GM12891 (cell line): Measurements from ENCODE around the gene LRRC53.

Experiments
- PAX5 ChIP-seq: IDR thresholded peaks from 2 replicates; pipeline ENCODE4 v1.6.1; 2011; ENCODE audit warnings: low read length, moderate library complexity, mild to moderate bottlenecking; ENCODE audit not compliant: insufficient read depth, severe bottlenecking
- POLR2A ChIP-seq: IDR thresholded peaks from 2 replicates; pipeline ENCODE4 v1.6.1; 2011; ENCODE audit warnings: low read depth, low read length, control low read depth
- POLR2AphosphoS5 ChIP-seq: IDR thresholded peaks from 2 replicates; pipeline ENCODE4 v1.6.1; 2011; ENCODE audit warnings: low read depth, low read length, control low read depth
- POU2F2 ChIP-seq: IDR thresholded peaks from 2 replicates; pipeline ENCODE4 v1.6.1; 2011; ENCODE audit warnings: low read depth, mild to moderate bottlenecking, control low read depth, low read length, moderate library complexity
- SPI1 ChIP-seq: IDR thresholded peaks from 2 replicates; pipeline ENCODE4 v1.6.1; 2011; ENCODE audit warnings: low read depth, low read length, control low read depth
- TAF1 ChIP-seq: IDR thresholded peaks from 2 replicates; pipeline ENCODE4 v1.6.1; 2011; ENCODE audit warnings: low read depth, low read length, control low read depth

- TF ChIP-seq POLR2AphosphoS5 (no peak), POLR2A (no peak), TAF1 (no peak), SPI1 (no peak), POU2F2 (no peak), PAX5 (no peak)
Observed at GRCh38 chr1:74474585-74474984, 37.8 kb downstream of the LRRC53 start.
